Panc1 (cell line): ENCODE data around the gene CEP63.

Source experiments
- CTCF ChIP-seq: fragments of 450-650 bp; IDR thresholded peaks from 2 replicates; pipeline ENCODE4 v1.5.1; 2017; ENCODE audit warnings: mild to moderate bottlenecking
- POLR2AphosphoS5 ChIP-seq: IDR thresholded peaks from 2 replicates; pipeline ENCODE4 v1.6.1; 2012; ENCODE audit warnings: mild to moderate bottlenecking, low read depth, low read length, moderate library complexity
- SIN3A ChIP-seq: IDR thresholded peaks from 2 replicates; pipeline ENCODE4 v1.6.1; 2012; ENCODE audit warnings: low read depth, mild to moderate bottlenecking, low read length, moderate library complexity, borderline replicate concordance; ENCODE audit not compliant: insufficient read depth

GRCh38 chr3:134517791-134518190 lies 31.9 kb downstream of the CEP63 start:
- TF ChIP-seq CTCF (no peak), SIN3A (no peak), POLR2AphosphoS5 (no peak)
